Activated CD8-positive, alpha-beta memory T cell treated with anti-CD3 and anti-CD28 coated beads for 1 hour (primary cell): ENCODE results near the gene TNNI3.

Experiments used
- DNase-seq, 2 donors: peaks; one replicate each; pipeline ENCODE4 v3.0.0-alpha.2; 2020; ENCODE audit warnings: low read depth in 1 of 2; ENCODE audit errors: extremely low read depth in 1 of 2

Gene TNNI3

GRCh38 chr19:55147545-55148251 is 9.8 kb downstream of the TNNI3 start:
- DNase-seq: no peak

- no peak for DNase-seq
Observed at GRCh38 chr19:55146705-55147273, 10.7 kb downstream of the TNNI3 start.

GRCh38 chr19:55146078-55146704 is 11.3 kb downstream of the TNNI3 start:
- no peak for DNase-seq

- no peak for DNase-seq
Observed at GRCh38 chr19:55145232-55145631, 12.3 kb downstream of the TNNI3 start.

- DNase-seq: no peak
Observed at GRCh38 chr19:55141696-55142095, 15.8 kb downstream of the TNNI3 start.

GRCh38 chr19:55137915-55138314 is 19.6 kb downstream of the TNNI3 start:
- no peak for DNase-seq

GRCh38 chr19:55136399-55137102 is 21.0 kb downstream of the TNNI3 start:
- no peak for DNase-seq

GRCh38 chr19:55134736-55135135 is 22.8 kb downstream of the TNNI3 start:
- no peak for DNase-seq

- no peak for DNase-seq
Observed at GRCh38 chr19:55133639-55134444, 23.7 kb downstream of the TNNI3 start.

- DNase-seq: no peak
Observed at GRCh38 chr19:55132453-55133129, 24.9 kb downstream of the TNNI3 start.

- no peak for DNase-seq
Observed at GRCh38 chr19:55131421-55131820, 26.1 kb downstream of the TNNI3 start.

GRCh38 chr19:55119053-55119452 is 38.5 kb downstream of the TNNI3 start:
- no peak for DNase-seq

- no peak for DNase-seq
Observed at GRCh38 chr19:55118401-55118991, 39.0 kb downstream of the TNNI3 start.

- DNase-seq: peak; percentile 89 to 96
Observed at GRCh38 chr19:55117663-55118391, 39.7 kb downstream of the TNNI3 start.

- DNase-seq: peak in 1 of 2 donors; percentile 12
Observed at GRCh38 chr19:55116859-55117662, 40.5 kb downstream of the TNNI3 start, which contains the start of gene PPP1R12C. Gene PPP1R12C, minus strand, starts transcription at chr19:55117637. Its CDS starts 94 bp downstream, at chr19:55117543.

GRCh38 chr19:55116232-55116858 is 41.2 kb downstream of the TNNI3 start:
- DNase-seq: peak in 1 of 2 donors; percentile 30

GRCh38 chr19:55115446-55116065 is 42.0 kb downstream of the TNNI3 start:
- DNase-seq: no peak
